Inflammatory macrophage treated with lipopolysaccharide for 4 hours (primary cell): ENCODE data around the gene PTPN6.
A peak's percentile ranks its signal among the peaks of the same experiment; 100 is the strongest.

Experiments
- DNase-seq: peaks from one replicate; pipeline ENCODE4 v3.0.0-alpha.2; 2020

Gene PTPN6

DNA sequence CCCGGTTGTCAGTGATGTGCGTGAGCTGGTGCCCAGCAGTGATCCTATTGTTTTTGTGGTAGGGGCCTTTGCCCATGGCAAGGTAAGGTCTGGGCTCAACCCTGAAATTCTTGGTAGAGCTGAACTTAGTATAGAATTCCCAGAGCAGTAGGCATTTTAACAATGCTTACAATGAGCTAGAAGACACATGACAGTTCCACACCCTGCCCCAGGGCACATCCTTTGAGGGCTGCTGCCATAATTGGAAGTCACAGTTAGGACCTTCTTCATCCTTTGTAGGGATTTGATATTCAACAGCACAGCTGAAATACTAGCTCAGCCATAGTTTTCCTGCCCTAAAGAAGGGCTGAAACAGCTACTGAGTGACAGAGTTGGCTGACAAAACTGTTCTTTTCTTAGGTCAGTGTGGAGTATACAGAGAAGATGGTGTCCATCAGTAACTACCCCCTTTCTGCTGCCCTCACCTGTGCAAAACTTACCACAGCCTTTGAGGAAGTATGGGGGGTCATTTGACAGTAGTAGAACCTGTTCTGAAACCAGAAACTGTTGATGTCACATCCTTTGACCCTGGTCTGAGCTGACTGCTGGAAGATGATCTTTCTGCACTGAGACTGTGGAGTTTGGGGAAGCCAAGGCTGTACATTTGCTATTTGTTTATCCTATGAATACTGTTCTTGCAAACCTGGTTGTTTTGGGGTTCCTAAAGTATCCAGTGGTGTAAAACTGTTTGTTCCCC lies 24.3 kb downstream of the PTPN6 start:
- DNase-seq = no peak

DNA sequence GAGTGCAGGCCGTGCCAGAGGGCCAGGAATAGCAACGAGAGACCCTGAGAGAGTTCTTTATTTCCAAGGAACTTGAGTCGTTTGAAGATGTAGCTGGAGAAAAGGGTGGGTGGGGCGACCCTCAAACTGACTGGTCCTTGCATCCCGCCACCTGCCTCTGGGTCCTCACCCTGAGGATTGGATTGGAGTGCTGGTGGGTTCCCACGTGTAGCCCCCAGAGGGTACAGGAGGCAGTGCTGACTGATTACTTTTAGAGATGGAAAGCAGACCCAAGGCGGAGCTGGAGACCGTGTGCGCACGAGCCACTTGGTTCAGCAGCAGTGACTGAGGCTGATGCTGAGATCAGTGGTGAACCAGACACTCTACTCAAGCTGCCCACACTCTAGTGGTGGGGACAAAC lies 26.5 kb downstream of the PTPN6 start:
- DNase-seq = no peak

DNA sequence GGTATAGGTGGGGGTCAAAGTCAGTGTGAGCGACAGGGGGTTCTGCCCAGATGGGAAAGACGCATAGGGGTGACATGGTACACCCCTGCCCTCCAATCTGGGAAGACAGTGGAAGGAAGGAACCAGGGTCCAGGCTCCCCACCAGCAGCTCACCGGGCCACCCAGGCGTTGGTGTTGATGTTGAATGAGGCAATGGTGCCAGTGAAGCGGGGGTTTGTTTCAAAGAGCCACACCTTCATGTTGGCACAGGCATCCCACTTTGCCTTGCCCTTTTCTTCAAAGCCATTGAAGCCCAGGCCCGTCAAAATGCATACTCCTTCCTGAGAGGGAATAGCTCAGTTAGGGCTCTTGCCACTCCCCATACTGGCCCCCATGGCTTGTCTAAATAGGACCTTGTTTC lies 27.0 kb downstream of the PTPN6 start:
- DNase-seq = no peak

DNA sequence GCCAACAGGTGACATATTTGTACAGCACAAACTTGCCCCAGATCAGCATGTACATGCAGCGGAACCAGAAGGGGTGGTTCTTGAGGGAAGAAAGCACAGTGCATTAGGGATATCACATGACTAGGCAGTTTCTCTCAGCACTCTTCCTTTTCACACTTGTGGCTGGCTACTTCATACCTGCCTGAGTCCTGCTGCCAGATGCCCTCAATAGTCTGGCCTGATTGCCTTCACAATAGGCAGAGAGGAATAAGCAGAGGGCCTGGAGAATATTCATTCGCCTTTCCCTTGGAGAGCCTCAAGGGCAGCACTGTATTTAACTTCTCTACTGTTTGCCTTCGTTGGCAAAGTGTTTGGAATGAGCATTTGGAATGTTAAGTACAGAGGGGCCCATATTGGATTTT lies 27.5 kb downstream of the PTPN6 start:
- no peak for DNase-seq

DNA sequence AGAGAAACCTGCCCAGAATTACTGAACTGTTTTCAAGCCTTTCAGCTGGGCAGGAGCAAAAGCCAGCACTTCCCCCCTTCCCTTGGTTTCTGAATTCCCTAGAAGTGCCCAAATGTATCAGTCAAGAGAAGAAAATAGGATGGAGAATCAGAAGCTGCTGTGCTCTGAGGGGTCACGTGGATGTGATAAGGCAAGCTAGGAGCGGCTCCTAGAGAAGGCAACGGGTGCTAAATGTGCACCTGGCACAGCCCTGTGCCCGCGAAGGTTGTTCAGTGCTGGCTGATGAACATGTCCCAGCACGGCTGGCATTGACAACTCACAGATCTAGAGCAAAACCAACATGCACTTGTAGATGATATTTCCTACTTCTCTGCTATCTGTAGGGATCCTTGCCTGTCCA lies 27.9 kb downstream of the PTPN6 start:
- no peak for DNase-seq

DNA sequence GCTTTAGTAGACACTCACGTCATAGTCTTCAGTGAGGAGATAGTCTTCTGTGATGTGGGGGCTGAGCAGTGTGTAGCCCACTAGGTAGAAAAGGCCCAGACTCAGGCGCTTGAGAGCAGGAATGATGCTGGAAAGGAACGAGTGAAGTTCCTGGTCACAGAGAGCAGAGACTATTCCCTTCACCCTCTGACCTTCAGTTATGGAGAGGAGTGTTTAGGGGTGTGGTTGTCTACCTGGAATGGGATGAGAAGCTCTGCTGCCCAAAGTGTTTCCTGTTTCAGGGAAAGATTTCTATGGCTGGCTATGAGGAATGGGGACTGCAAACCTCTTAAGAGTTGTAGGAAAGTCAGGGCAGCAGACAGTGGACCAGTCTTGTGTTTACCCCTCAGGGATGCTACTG lies 28.3 kb downstream of the PTPN6 start:
- no peak for DNase-seq

DNA sequence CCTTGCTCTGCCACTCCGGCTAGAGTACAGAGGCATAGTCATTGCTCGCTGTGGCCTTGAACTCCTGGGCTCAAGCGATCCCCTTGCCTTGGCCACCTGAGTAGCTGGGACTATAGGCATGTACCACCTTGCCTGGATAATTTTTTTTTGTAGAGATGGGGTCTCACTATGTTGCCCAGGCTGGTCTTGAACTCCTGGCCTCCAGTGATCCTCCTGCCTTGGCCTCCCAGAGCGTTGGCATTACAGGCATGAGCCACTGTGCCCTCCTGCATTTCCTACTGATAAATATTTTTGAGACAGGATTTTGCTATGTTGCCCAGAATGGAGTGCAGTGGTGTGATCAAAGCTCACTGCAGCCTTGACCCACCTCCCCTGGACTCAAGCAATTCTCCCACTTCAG lies 28.9 kb downstream of the PTPN6 start:
- no peak for DNase-seq

DNA sequence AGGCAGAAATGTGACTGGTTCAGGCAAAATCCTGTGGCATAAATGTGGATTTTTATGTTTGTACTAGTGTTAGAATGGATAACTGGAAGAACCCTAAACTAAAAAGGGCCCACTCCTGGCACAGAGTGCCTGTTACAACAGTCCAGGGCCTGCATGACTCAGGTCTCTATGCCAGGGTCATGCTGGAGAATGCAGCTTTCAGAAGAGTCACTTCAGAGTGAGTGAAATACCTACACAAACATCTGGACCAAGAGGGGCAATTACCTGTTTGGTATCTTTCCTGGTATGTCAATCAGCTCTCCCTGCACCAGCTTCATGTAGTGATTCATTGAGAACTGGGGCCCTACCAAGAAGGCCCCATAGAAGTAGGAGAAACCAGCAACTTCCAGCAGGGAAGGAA lies 29.6 kb downstream of the PTPN6 start:
- DNase-seq = no peak

DNA sequence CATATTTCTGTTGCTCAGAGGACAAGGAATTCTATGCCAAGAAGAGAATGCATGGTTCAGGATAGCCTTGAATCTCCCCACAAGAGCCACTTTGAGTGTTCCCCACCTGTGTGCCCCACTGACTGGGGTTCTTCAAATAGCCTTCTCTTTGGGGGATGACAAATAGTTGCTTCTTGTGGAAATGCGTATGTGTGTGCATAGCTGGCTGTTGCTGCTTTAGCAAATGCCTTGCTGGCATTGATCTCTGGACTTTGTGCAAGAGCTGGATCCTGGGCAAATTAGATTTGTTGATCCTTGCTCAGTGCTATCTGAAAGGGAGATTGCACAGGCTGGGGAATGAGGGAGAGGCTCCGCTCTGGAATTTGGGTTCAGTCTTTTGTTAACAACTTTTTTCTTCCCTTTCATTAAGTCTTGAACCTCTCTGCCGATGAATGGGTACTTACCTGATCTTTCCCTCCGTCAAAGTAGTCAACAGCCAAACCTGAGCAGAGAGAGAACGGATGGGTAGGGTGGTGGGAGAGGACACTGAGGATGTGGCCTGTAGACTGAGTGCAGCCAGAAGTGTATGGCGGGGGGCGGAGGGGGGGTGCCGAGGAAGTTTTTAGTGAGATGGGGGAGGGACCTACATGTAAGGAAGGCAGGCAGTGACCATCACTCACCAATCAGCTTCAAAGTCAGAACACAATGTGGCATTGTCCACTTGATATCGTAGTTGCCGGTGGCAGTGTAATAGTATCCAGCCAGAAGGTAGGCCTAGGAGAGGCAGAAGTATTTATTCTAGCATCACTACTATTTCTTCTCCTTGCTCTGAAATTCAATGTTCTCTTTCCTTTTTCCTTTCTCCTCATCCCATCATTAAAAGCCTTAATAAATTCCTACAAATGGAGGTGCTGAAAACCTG lies 30.2 kb downstream of the PTPN6 start:
- no peak for DNase-seq

DNA sequence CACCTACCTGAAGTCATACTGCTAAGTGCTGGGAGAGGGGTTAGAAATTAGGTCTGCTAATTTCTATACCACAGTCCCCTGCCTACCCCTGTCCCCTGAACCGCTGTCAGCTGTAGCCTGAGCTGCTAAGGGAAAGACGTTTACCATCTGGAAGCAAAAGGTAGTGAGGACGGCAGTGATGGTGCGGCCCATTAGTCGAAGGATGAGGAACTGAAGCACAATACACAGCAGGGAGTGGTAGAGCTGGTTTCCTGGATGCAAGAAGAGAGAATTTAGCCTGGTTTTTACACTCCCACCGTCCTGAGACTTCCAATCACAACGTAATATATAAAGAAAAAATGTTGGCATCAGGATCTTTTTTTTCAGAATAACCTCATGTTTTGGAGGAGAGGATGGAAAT lies 31.4 kb downstream of the PTPN6 start:
- no peak for DNase-seq

DNA sequence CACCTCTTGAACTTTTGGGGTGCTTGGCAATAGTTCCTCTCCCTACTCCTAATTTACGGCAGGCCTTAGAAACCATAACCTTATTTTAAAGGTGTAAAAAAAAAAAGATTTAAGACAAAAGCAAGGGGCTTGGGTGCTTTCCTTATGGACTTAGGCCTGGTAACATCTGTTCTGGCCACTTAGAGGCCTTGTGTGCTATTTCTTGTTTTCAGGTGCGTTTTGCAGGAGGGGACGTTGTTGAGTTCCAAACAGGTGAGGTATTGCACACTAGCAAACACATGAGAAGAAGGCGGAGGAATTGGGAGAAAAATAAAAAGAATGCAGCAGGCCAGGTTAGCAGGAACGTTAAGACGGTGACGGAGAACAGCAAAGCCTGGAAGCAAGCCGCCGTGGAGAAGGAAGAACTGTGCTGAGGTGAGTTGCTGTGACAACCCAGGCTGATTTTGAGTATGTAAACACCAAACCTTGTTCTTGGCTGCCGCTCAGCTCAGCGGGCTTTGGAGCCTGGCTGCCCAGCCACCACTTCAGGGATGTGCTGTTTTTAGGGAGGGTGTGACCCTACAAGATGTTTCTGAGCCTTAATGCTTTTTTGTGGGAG lies 36.9 kb downstream of the PTPN6 start:
- no peak for DNase-seq

DNA sequence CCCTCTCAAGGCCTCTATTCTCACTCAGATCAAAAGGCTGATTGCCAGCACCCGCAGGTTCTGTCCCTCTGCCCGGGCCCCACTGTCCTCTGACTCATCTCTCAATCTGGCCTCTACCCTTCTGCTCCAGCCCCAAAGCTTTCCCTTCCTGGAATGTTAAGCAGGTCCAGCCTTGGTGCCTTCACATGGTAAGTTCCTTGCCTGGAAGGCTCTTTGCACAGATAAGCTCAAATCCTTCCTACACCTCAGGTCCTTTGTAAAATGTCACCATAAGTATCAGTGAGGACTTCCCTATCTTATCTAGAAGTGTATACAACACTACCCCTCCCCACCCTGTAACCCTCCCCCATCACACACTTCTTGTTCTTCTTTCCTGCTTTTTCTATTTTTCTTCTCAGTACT lies 44.9 kb downstream of the PTPN6 start:
- no peak for DNase-seq

DNA sequence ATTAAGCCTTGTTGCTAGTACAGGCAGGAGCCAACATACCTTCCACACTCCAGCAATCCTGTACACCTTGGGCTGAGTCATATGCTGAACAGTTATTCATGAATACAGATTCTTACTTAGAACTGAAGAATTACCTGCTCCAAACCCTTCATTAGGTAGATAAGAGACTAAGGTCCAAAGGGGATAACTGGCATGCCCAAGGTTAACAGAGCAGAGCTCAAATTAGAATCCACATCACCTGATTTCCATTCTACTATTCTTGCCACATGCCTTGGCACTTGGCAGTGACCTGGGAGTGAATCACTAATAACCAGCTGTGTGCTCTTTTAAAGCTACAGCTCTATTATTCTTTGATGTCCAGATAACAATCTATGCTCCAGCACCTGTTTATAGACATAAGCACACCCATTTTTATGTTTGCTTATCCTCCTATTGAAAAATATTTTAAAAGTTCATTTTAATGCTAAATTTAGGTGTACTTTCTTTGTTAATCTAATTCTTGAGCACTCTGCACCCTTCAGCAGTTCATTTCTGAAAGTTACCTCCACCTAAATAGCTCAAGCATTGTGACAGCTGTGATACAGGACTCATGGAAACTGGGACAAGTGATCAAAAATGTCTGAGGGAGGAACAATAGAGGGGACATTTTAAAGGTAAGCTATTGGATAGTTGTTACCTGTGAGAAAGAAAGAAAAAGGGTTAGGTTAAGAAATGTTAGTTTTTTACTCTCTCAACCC lies 47.7 kb downstream of the PTPN6 start:
- no peak for DNase-seq

DNA sequence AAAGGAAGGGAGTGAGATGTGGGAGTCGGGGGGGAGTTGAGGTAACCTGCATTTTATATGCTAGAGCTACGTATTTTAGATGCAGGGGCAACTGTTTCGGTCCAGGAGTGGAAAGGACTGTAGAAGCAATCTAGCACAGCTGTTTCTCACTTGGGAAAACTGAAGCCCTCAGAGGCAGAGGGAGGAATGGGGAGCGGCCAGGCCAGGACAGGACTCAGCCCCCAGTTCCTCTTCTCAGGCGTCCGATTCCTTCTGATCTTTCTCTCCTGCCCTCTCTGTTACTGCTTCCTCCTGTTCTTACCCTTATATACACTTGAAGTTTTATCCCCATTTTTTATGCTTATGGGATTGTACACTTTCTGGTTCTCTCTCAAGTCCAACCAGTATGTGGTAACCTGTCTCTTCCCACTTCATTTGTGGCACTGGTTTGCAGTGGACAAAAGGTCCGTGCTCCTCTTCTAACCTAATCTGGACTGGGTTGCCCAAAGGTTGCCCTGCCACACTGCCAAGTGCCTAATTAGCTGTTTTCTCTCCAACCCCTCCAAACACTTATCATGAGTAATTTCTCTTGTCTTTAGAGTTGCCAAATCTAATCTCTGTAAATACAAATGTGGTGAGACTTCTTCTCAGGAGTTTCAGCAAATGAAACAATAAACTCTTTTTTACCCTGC lies 50.9 kb downstream of the PTPN6 start:
- DNase-seq = peak; percentile 6

DNA sequence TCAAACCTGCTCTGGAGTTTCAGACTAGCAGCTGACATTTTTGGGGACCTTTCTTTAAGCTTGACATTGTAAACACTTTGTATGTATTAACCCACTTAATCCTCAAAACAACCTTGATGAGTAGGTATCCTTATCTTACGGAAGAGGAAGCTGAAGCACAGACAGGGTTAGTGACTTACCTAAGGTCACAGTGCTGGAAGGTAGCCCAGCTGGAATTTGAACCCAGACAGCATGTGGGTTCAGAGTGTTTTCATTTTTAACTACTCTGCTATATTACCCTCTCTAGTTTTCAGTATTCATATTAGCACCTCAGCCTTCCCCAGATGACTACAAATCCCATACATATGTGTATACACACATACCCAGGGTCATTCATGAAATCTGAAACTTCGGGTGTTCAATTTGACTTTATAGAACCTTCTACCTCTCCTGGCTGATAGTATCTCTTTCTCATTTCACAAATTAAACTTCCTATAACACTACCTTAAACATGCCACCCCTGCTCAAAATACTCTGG lies 53.2 kb downstream of the PTPN6 start:
- DNase-seq = no peak

DNA sequence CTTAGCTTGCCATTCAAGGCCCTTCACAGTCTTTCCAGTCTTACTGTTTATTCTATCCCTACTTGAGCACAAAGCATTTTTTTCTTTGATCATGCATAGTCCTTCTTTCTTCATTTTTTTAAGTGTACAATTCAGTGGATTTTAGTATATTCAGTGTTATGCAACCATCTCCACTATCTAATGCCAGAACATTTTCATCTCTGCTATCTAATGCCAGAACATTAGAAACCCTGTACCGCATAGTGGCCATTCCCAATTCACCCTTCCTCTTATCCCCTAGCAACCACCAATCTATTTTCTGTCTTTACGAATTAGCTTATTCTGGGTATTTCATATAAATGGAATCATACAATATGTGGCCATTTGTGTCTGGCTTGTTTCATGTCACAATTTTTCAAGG lies 53.7 kb downstream of the PTPN6 start:
- DNase-seq = no peak

DNA sequence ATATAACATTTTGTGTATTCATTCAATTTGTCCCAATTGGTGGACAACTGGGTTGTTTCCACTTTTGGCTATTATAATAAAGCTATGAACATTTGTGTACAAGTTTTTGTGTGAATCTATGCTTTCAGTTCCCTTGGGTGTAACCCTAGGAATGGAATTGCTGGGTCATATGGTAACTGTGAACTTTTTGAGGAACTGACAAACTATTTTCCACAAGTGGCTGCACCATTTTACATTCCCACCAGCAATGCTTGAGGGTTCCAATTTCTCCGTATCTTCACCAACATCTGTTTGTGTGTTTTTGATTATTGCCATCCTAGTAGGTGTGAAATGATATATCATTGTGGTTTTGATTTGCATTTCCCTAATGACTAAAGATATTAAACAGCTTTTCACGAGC lies 54.2 kb downstream of the PTPN6 start:
- peak; percentile 77 for DNase-seq

DNA sequence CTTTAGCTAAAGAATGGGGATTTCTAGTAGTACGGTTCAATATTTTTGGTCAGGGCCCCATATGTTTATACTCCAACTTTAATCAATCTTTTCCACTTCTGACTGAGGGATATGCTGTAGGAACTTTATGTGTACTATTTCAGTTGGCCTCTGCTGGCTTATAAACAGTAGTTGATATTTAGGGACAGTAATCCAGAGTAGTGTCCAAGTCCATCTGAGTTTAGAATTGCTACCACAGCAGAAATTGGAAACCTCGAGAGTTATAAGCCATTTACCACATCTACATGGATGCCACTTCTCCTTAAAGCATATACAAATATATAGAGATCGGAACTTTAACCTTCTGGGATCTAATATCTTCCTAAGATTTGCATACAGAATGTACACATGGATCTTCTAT lies 55.5 kb downstream of the PTPN6 start:
- DNase-seq = no peak

DNA sequence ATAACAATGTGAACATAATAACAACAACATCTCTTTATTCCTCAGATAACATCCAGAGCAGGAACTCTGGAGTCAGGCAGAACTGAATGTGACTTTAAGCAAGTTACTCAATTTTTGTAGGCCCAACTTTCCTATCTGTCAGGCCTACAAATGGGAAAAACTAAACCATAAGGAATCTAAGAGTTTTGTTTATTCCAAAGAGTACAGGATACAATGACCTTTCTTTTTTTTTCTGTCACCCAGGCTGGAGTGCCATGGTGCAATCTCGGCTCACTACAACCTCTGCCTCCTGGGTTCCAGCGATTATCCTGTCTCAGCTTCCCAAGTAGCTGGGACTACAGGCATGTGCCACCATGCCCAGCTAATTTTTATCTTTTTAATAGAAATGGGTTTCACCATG lies 57.7 kb downstream of the PTPN6 start:
- no peak for DNase-seq

DNA sequence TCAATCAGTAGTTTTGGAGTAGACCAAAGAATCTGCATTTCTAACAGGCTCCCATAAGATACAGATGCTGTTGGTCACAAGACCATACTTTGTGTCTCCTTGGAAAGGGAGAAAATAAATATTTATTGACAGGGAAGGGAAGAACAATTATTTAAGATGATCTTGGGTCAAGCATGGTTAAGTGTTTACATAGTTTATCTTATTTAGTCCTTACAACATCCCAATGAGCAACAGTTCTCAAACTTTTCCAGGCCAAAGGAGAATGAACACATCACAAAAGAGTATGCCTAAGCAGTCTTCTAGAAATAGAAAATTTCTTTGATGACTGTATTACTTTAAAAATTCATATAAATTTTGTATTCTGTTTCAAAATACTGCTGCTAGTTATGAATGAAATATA lies 58.4 kb downstream of the PTPN6 start:
- DNase-seq = no peak
